ENCODE measurements around the gene KIF26A.

Gene KIF26A

GRCh38 chr14:104164512-104164911 is 26.1 kb downstream of the KIF26A start:
- no peak for DNase-seq (ENCODE audit: low spot score in 2 of 2)
- Histone ChIP-seq H3K4me1 (peaks cover 6% of the 10 kb centered on the region), H3K9me3 (no peaks in the 10 kb centered on the region), H3K4me3 (no peak overlapping the region), H3K27me3 (ENCODE audit: low read depth) (no peaks in the 10 kb centered on the region), H3K36me3 (replicated peaks) (no peaks in the 10 kb centered on the region)
- in situ Hi-C loops (cut with MboI; ENCODE audit: low sequenced_read_pairs): no loop called here

GRCh38 chr14:104166698-104167097 is 28.3 kb downstream of the KIF26A start:
- Histone ChIP-seq H3K9me3 (no peaks in the 10 kb centered on the region), H3K36me3 (replicated peaks) (no peaks in the 10 kb centered on the region)

GRCh38 chr14:104168603-104169002 is 30.2 kb downstream of the KIF26A start:
- Histone ChIP-seq H3K4me1 (peaks cover 16% of the 10 kb centered on the region), H3K36me3 (replicated peaks) (no peaks in the 10 kb centered on the region; the same call in 1 of the 2 replicates), H3K4me3 (no peak overlapping the region), H3K27me3 (ENCODE audit: low read depth) (no peaks in the 10 kb centered on the region), H3K9me3 (no peaks in the 10 kb centered on the region)
- in situ Hi-C loops (cut with MboI; ENCODE audit: low sequenced_read_pairs): no loop called here
- DNase-seq (ENCODE audit: low spot score in 2 of 2): no peak

More at GRCh38 chr14:104166698-104167097, 28.3 kb downstream of the KIF26A start:
- H3K4me1 ChIP-seq: peaks cover 16% of the 10 kb centered on the region
- no peaks in the 10 kb centered on the region for H3K27me3 ChIP-seq (ENCODE audit: low read depth)
- H3K4me3 ChIP-seq: no peak overlapping the region
- in situ Hi-C loops (cut with MboI; ENCODE audit: low sequenced_read_pairs): no loop called here
- no peak for DNase-seq (ENCODE audit: low spot score in 2 of 2)

GRCh38 chr14:104169005-104169698 is 30.8 kb downstream of the KIF26A start:
- H3K4me1 ChIP-seq: peaks cover 16% of the 10 kb centered on the region
- in situ Hi-C loops (cut with MboI; ENCODE audit: low sequenced_read_pairs): no loop called here
- DNase-seq (ENCODE audit: low spot score in 2 of 2): peak; percentile 4 to 33
- no peak overlapping the region for H3K4me3 ChIP-seq
- no peaks in the 10 kb centered on the region for H3K9me3 ChIP-seq
- no peaks in the 10 kb centered on the region for H3K27me3 ChIP-seq (ENCODE audit: low read depth)
- H3K36me3 ChIP-seq (replicated peaks): no peaks in the 10 kb centered on the region; the same call in 1 of the 2 replicates

GRCh38 chr14:104169699-104170479 is 31.5 kb downstream of the KIF26A start:
- Histone ChIP-seq H3K4me3 (no peak overlapping the region), H3K27me3 (ENCODE audit: low read depth) (no peaks in the 10 kb centered on the region), H3K4me1 (peaks cover 16% of the 10 kb centered on the region), H3K9me3 (no peaks in the 10 kb centered on the region), H3K36me3 (replicated peaks) (no peaks in the 10 kb centered on the region; the same call in 1 of the 2 replicates)
- in situ Hi-C loops (cut with MboI; ENCODE audit: low sequenced_read_pairs): no loop called here
- peak; percentile 77 to 78 for DNase-seq (ENCODE audit: low spot score in 2 of 2)

GRCh38 chr14:104171029-104171697 is 32.8 kb downstream of the KIF26A start:
- no peak for DNase-seq (ENCODE audit: low spot score in 2 of 2)
- H3K36me3 ChIP-seq (replicated peaks): peaks cover 2% of the 10 kb centered on the region
- no peaks in the 10 kb centered on the region for H3K9me3 ChIP-seq
- peaks cover 16% of the 10 kb centered on the region for H3K4me1 ChIP-seq
- in situ Hi-C loops (cut with MboI; ENCODE audit: low sequenced_read_pairs): no loop called here
- no peak overlapping the region for H3K4me3 ChIP-seq
- no peaks in the 10 kb centered on the region for H3K27me3 ChIP-seq (ENCODE audit: low read depth)

- in situ Hi-C loops (cut with MboI; ENCODE audit: low sequenced_read_pairs): no loop called here
- H3K4me1 ChIP-seq: peaks cover 16% of the 10 kb centered on the region
Measured at GRCh38 chr14:104171895-104172294, 33.5 kb downstream of the KIF26A start.

GRCh38 chr14:104172349-104172748 is 34.0 kb downstream of the KIF26A start:
- H3K4me3 ChIP-seq: no peak overlapping the region
- peaks cover 16% of the 10 kb centered on the region for H3K4me1 ChIP-seq
- in situ Hi-C loops (cut with MboI; ENCODE audit: low sequenced_read_pairs): no loop called here
- no peak for DNase-seq (ENCODE audit: low spot score in 2 of 2)
- peaks cover 2% of the 10 kb centered on the region for H3K36me3 ChIP-seq (replicated peaks)
- H3K9me3 ChIP-seq: no peaks in the 10 kb centered on the region
- H3K27me3 ChIP-seq (ENCODE audit: low read depth): no peaks in the 10 kb centered on the region

More at GRCh38 chr14:104171895-104172294, 33.5 kb downstream of the KIF26A start:
- DNase-seq (ENCODE audit: low spot score in 2 of 2): no peak
- Histone ChIP-seq H3K9me3 (no peaks in the 10 kb centered on the region), H3K27me3 (ENCODE audit: low read depth) (no peaks in the 10 kb centered on the region), H3K36me3 (replicated peaks) (peaks cover 2% of the 10 kb centered on the region), H3K4me3 (no peak overlapping the region)

- in situ Hi-C loops (cut with MboI; ENCODE audit: low sequenced_read_pairs): no loop called here
- Histone ChIP-seq H3K36me3 (replicated peaks) (peaks cover 2% of the 10 kb centered on the region), H3K4me3 (no peak overlapping the region), H3K4me1 (peaks cover 16% of the 10 kb centered on the region), H3K27me3 (ENCODE audit: low read depth) (no peaks in the 10 kb centered on the region), H3K9me3 (no peaks in the 10 kb centered on the region)
- no peak for DNase-seq (ENCODE audit: low spot score in 2 of 2)
Measured at GRCh38 chr14:104172880-104173279, 34.5 kb downstream of the KIF26A start.

- no peaks in the 10 kb centered on the region for H3K9me3 ChIP-seq
- DNase-seq (ENCODE audit: low spot score in 2 of 2): no peak
- in situ Hi-C loops (cut with MboI; ENCODE audit: low sequenced_read_pairs): no loop called here
Measured at GRCh38 chr14:104174051-104174450, 35.7 kb downstream of the KIF26A start.

GRCh38 chr14:104175041-104175440 is 36.7 kb downstream of the KIF26A start:
- H3K4me3 ChIP-seq: no peak overlapping the region
- in situ Hi-C loops (cut with MboI; ENCODE audit: low sequenced_read_pairs): no loop called here
- peaks cover 4% of the 10 kb centered on the region; the same call in 1 of the 2 replicates for H3K4me1 ChIP-seq
- H3K36me3 ChIP-seq (replicated peaks): peaks cover 2% of the 10 kb centered on the region
- H3K9me3 ChIP-seq: no peaks in the 10 kb centered on the region
- no peak for DNase-seq (ENCODE audit: low spot score in 2 of 2)
- no peaks in the 10 kb centered on the region for H3K27me3 ChIP-seq (ENCODE audit: low read depth)

More at GRCh38 chr14:104174051-104174450, 35.7 kb downstream of the KIF26A start:
- Histone ChIP-seq H3K4me1 (peaks cover 14% of the 10 kb centered on the region), H3K4me3 (no peak overlapping the region), H3K27me3 (ENCODE audit: low read depth) (no peaks in the 10 kb centered on the region), H3K36me3 (replicated peaks) (peaks cover 2% of the 10 kb centered on the region)

GRCh38 chr14:104175811-104176210 is 37.4 kb downstream of the KIF26A start:
- H3K4me1 ChIP-seq: no peaks in the 10 kb centered on the region
- no peak for DNase-seq (ENCODE audit: low spot score in 2 of 2)
- in situ Hi-C loops (cut with MboI; ENCODE audit: low sequenced_read_pairs): no loop called here
- peaks cover 2% of the 10 kb centered on the region for H3K36me3 ChIP-seq (replicated peaks)
- H3K4me3 ChIP-seq: no peak overlapping the region
- H3K27me3 ChIP-seq (ENCODE audit: low read depth): no peaks in the 10 kb centered on the region
- H3K9me3 ChIP-seq: no peaks in the 10 kb centered on the region

GRCh38 chr14:104176611-104177010 is 38.2 kb downstream of the KIF26A start:
- no peaks in the 10 kb centered on the region for H3K27me3 ChIP-seq (ENCODE audit: low read depth)
- no peak for DNase-seq (ENCODE audit: low spot score in 2 of 2)
- no peak overlapping the region for H3K4me3 ChIP-seq
- H3K4me1 ChIP-seq: no peaks in the 10 kb centered on the region
- in situ Hi-C loops (cut with MboI; ENCODE audit: low sequenced_read_pairs): no loop called here
- peaks cover 2% of the 10 kb centered on the region for H3K36me3 ChIP-seq (replicated peaks)
- H3K9me3 ChIP-seq: no peaks in the 10 kb centered on the region

GRCh38 chr14:104177411-104177810 is 39.0 kb downstream of the KIF26A start:
- H3K36me3 ChIP-seq (replicated peaks): peaks cover 2% of the 10 kb centered on the region
- no peak overlapping the region for H3K4me3 ChIP-seq
- no peaks in the 10 kb centered on the region for H3K27me3 ChIP-seq (ENCODE audit: low read depth)
- no peak for DNase-seq (ENCODE audit: low spot score in 2 of 2)
- no peaks in the 10 kb centered on the region for H3K9me3 ChIP-seq
- H3K4me1 ChIP-seq: no peaks in the 10 kb centered on the region
- in situ Hi-C loops (cut with MboI; ENCODE audit: low sequenced_read_pairs): no loop called here
